Measurements from ENCODE around the gene CBX4.

GRCh38 chr17:79812353-79813258 is 26.6 kb downstream of the CBX4 start:
- TF ChIP-seq POLR2A (IDR thresholded peaks at IDR 0.05) (no peak), CTCF (IDR thresholded peaks at IDR 0.05) (no peak), POLR2AphosphoS5 (IDR thresholded peaks at IDR 0.05) (peak; percentile 28), EP300 (IDR thresholded peaks at IDR 0.05) (no peak)

Measured in gastroesophageal sphincter (tissue), 3 donors.